Activated T-cell treated with anti-CD3 and anti-CD28 coated beads for 24 hours (primary cell): ENCODE data around the gene AGBL4.

ENCODE experiments used
- DNase-seq: peaks from one replicate; pipeline ENCODE4 v3.0.0-alpha.2; 2020; ENCODE audit warnings: low read depth

AGBL4 gene

DNA sequence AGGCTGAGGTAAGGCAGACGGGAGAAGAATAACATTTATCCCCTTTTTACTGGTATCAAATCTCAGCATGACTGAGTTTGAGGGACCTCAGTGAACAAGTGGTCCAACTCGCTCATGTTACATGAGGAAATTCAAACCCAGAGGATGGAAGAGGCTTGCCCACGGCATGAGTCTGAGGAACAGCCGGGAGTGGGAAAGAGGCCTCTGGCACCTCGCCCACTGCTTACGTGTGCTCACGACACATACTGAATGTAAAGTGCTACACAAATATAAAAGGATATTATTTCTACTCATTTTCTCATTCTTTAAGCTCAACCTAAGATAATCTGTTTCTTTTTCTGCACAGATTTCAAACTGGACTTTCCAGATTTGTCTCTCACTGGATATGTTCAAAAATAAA is 1261.8 kb downstream of the AGBL4 start:
- no peak for DNase-seq

DNA sequence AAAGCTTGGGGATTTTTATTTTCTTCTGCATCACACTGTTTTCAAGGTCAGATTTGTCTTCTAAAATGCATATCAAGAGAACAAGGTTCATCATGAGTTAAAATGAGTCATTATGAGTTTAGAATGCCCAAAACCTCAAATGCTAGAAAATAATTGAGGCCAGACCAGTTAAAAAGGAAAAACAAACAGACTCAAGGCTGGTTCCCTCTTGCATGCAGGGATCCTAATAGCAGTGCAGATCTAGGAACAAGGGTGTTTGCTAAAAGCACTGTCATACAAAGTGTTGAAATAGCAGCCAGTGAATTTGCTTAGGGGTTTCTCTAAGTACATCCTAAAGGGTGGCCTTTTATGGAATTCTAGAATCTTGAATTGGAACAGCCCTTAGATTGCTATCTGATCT is 1262.3 kb downstream of the AGBL4 start:
- DNase-seq = no peak

- no peak for DNase-seq
Observed at GRCh38 chr1:48760857-48761256, 1262.9 kb downstream of the AGBL4 start.

- no peak for DNase-seq
Observed at GRCh38 chr1:48758976-48759375, 1264.8 kb downstream of the AGBL4 start.

GRCh38 chr1:48757363-48757762 is 1266.4 kb downstream of the AGBL4 start:
- DNase-seq = no peak

DNA sequence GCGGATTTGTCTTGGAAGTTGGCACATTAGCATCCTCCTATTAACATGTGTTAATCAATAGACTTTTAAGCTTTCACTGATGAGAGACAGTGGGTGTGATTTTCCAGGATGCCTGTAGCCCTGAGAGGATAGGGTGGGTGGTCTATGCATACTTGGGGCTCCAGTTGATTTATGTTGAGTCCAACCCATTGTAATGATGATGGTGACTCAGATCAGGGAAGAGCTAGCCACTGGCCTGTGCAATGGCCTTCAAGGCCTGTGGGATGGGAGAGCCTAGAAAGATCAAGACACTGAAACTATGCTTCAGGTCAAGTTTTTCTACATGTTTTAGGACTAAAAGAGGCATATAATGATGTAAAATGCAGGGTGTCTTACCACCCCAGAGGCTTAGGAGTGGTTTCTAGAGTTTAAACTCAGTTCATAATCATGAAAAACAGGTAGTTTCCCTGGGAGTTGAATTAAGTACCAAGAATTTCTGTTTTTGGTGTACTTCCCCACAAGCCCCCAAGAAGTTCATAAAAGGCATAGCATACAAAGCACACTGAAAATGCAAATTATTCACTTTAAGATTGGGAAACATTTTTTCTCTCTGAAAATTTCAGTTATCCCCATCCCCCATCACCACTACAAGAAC is 1267.0 kb downstream of the AGBL4 start:
- DNase-seq = no peak

GRCh38 chr1:48753293-48753692 is 1270.5 kb downstream of the AGBL4 start:
- no peak for DNase-seq

DNA sequence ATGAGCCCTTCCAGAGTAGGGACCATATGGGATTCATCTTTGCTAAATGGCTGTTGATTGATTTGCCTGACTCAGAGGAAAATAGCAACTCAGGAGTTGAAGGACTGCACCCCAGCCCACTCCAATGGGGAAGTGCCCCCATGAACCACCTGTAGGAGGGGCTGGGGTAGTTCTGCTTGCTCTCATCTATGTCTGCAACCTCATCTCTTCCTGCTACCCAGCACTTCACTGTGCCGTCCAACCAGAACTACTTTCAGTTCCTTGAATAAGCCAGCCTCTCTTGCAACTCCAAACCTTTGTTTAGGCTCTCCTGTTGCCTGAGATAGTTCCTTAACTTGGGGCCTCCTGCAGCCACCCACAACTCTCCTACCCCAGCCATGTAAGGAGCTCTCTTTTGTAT is 1273.6 kb downstream of the AGBL4 start:
- DNase-seq = no peak

DNA sequence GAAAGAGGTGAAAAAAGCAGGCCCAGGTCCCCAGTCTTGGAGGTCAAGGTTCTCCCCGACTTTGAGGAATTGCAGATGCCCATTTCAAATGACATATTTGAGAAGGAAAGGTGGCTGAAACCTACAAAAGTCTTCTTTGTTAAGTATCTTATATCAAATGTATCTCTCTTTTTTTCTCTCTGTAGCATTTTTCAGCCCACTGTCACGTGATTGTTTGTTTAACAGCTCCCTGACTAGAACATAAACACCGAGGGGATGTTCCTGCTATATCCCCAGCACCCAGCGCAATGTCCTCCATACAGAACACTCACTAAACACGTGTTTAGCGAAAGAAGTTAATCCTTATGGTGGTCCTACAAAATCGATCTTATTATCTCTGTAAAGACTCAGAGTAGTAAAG is 1274.7 kb downstream of the AGBL4 start:
- DNase-seq = no peak

- no peak for DNase-seq
Observed at GRCh38 chr1:48746906-48747305, 1276.8 kb downstream of the AGBL4 start.

GRCh38 chr1:48744032-48744431 is 1279.7 kb downstream of the AGBL4 start:
- no peak for DNase-seq

DNA sequence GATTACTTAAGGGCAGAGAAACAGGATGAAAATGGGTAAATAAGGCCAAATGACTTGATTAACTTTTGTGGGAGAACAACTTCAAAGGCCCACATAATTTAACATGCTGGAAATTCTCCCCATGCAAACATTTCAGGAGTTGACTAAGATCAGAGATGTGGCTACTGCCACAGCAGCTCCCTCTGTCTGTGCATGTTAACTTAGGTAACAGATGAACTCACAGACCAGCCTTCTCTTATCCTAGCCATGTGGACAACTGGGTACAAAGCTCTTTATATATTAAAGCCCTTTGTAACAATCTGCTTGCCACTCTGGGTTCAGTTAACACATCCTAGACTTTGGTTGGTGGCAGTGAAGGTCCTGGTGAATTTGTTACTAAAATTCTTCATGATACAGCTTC is 1280.3 kb downstream of the AGBL4 start:
- DNase-seq = no peak

GRCh38 chr1:48741380-48741779 is 1282.4 kb downstream of the AGBL4 start:
- DNase-seq = no peak

- DNase-seq = no peak
Observed at GRCh38 chr1:48740621-48741020, 1283.1 kb downstream of the AGBL4 start.

DNA sequence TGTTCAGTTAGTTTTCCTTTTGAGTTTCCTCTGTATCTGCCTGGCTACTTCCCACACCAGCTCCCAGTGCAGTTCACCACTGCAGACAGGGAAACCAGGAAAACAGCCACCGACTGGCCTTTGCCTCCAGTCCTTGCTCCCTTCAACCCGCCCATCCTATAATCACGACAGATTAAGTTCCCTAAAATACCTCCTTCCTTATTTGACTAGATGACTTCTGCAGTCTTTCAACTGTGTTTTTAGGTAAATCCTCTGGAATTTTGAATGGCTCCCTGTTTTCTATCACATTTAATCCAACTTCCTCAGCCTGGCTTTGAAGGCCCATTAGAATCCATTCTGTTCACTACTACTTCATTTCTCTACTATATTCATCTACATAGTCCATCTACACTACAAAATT is 1284.7 kb downstream of the AGBL4 start:
- no peak for DNase-seq

GRCh38 chr1:48738356-48738755 is 1285.4 kb downstream of the AGBL4 start:
- no peak for DNase-seq

DNA sequence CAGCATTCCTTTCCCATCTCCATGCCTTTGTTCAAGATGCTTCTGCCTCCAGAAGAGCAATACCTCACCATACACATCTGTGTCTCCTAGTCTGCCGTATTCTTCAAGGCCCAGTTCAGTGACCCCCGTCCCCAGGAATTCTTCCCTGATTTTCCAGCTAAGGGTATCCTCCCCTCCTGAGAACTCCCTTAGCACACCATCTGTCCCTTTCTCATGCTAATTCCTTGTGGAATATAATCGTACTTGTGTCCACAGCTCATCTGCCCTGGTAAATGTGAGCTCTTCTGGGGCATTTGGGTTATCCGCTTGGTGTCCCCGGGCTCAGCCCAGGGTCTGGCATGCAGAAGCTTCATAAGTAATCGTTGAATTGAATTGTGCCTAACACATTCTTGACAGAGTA is 1288.0 kb downstream of the AGBL4 start:
- no peak for DNase-seq

GRCh38 chr1:48730164-48730910 is 1293.4 kb downstream of the AGBL4 start:
- no peak for DNase-seq

DNA sequence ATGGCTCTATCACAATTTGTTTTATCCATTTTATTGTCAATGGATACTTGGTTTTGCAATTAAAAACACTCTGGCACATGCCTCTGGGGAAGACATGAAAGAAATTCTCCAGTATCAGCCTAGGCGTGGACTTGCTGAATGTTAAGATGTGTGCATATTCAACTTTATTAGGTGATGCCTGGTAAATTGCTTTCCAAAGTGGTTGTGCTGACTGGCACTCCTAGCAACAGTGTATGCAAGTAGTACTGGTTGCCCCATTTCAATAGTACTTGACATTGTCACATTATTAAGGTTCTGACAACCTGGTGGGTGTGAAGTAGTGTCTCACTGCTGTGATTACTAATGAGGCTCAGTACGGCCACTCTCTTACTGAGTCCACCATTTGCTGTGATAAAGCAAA is 1295.2 kb downstream of the AGBL4 start:
- DNase-seq = no peak

DNA sequence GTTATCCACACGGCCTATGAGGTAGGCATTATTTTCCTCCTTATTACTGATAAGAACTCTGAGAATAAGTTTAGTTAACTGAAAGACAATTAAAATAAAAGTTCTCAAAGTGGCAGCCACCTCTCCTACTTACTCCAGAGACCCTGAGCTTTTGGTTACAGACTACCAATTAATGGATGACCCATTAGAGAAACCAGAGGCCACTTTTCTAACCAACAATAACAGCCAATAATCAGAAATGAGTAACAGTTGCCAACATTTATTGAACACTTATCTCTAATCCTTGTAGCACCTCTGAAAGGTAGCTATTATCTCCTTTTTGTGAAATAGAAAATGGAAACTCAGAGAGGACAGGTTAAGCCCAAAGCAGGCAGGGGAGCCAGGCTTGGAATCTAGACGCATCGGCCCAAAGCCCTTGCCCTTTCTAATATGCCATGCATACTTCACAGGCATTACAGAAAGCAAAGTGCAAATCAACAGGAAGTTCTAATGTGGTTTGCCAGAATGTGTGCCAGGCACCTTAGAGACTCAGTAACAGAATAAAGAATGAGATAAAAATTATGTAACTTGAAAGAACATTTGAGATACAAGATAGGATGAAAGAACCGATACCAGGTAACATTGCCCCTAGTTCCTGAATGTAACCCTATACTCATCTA is 1297.1 kb downstream of the AGBL4 start:
- no peak for DNase-seq

GRCh38 chr1:48726139-48726538 is 1297.6 kb downstream of the AGBL4 start:
- no peak for DNase-seq

DNA sequence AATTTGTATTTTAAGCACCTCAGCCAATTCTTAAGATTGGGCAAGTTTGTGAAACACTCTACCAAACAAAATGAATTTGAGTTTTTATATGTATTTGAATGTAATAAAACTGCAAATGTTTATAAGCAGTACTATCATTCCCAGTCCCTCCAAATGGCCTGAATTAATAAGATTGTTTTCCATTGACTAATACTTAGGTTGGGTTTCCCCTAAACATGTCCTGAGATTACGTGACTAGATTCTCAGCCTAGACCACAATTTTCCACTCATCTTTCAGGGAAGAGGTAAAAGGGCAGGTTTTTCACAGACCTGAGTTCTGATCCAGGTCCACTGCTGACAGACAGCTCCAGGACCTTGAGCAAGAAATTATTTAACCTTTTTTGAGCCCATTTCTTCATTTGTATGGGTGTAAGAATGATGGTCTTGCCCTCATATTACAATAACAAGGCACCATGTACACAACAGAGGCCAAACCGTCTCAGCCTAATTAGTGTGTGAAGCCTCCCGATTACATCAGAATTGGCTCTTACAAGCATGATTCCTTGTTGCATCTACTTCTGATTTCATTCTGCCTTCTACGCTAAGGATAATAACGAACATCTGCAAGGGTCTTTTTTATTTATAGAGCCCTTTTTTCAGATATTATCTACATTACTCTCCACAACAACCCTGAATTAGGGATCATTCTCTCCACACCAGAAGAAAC is 1298.3 kb downstream of the AGBL4 start:
- DNase-seq = no peak

GRCh38 chr1:48720929-48721328 is 1302.8 kb downstream of the AGBL4 start:
- no peak for DNase-seq
